ENCODE results near the gene TGFBR2. TPM values are rescaled to one million over a fixed set of nuclear protein-coding genes. Genes with fewer than 3 reads are reported as not detected.
"Not testable (repeated sequence)": the region's sequence is repeated elsewhere in the genome, so short reads cannot be mapped to it uniquely, and the experiment has no call there.

Gene TGFBR2
- total and polyA plus RNA-seq, 10 donors, result 18.2 to 322 (median 239) TPM

DNA sequence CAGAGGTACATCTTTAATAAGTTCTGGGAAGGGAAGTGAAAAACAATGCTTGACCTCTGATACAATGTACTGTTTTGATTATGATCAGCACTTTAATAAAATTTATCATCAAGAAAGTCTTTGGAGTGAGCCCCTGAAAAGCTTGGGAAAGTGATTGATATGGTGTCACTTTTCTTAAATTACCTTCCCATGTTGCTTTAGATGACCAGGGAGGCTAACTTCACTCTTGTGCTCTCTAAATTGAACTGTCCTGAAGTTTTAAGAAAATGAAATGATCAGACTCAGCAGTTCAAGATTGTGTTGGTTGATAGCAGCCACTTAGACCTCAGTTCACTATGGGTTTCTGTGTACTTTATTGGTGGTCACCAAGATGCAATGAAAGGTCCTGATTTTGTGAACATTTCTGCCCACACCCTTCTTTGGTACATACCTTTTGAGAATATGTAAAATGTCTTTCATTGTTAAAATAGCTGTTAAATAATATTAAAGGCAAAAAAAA is 15.7 kb downstream of the TGFBR2 start:
- no peaks in the 10 kb centered on the region for H3K9me3 ChIP-seq
- no peak for DNase-seq
- H3K36me3 ChIP-seq, result peaks cover 0 to 55% (median 0%) of the 10 kb centered on the region in 6 donors
- no peak for TF ChIP-seq POLR2AphosphoS5 (IDR thresholded peaks at IDR 0.05)
- TF ChIP-seq, protein P1, sequence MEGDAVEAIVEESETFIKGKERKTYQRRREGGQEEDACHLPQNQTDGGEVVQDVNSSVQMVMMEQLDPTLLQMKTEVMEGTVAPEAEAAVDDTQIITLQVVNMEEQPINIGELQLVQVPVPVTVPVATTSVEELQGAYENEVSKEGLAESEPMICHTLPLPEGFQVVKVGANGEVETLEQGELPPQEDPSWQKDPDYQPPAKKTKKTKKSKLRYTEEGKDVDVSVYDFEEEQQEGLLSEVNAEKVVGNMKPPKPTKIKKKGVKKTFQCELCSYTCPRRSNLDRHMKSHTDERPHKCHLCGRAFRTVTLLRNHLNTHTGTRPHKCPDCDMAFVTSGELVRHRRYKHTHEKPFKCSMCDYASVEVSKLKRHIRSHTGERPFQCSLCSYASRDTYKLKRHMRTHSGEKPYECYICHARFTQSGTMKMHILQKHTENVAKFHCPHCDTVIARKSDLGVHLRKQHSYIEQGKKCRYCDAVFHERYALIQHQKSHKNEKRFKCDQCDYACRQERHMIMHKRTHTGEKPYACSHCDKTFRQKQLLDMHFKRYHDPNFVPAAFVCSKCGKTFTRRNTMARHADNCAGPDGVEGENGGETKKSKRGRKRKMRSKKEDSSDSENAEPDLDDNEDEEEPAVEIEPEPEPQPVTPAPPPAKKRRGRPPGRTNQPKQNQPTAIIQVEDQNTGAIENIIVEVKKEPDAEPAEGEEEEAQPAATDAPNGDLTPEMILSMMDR (IDR thresholded peaks at IDR 0.05 in 8 of 11, conservative IDR thresholded peaks at IDR 0.05 in 3 of 11), result no peak
- no peak for TF ChIP-seq POLR2A (IDR thresholded peaks at IDR 0.05)
- intact Hi-C loops (cut with DNase I; ENCODE audit: low total_unique reads), result no loop called here
- peak overlapping the region in 1 of 8 donors; percentile 11 for H3K4me3 ChIP-seq
- no peaks in the 10 kb centered on the region for H3K27me3 ChIP-seq (replicated peaks in 1 of 7)
- H3K27ac ChIP-seq, result peak overlapping the region in 7 of 8 donors; percentile 70 to 100 (median 90)
- peaks cover 81 to 100% (median 100%) of the 10 kb centered on the region in 6 donors for H3K4me1 ChIP-seq

DNA sequence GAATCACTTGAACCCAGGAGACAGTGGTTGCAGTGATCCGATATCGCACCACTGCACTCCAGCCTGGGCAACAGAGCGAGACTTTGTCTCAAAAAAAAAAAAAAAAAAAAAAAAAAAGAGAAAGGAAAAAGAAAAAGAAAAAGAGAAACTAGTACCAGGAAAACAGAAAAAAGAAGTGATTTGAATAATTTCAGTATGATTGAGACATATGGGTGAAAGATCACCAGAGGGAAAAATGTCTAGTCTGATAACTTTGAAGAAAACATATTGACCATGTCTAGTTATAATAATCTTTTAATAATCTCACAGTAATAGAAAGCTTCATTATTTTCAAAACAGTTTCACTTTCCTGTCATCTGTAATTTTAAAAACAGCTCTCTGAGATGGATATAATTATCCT is 16.4 kb downstream of the TGFBR2 start:
- Histone ChIP-seq H3K27ac (peak overlapping the region; percentile 44 to 100 (median 89)), H3K27me3 (replicated peaks in 1 of 7) (no peaks in the 10 kb centered on the region), H3K9me3 (no peaks in the 10 kb centered on the region), H3K36me3 (peaks cover 0 to 62% (median 0%) of the 10 kb centered on the region in 6 donors), H3K4me1 (peaks cover 79 to 100% (median 100%) of the 10 kb centered on the region in 6 donors), H3K4me3 (peak overlapping the region in 1 of 8 donors; percentile 11)
- intact Hi-C loops (cut with DNase I; ENCODE audit: low total_unique reads), result no loop called here
- no peak for DNase-seq
- WGBS, 5 donors, result 45 to 73% (median 46%) methylated on average over 3 of the region's 3 CpGs
- no peak for TF ChIP-seq POLR2A (IDR thresholded peaks at IDR 0.05)

DNA sequence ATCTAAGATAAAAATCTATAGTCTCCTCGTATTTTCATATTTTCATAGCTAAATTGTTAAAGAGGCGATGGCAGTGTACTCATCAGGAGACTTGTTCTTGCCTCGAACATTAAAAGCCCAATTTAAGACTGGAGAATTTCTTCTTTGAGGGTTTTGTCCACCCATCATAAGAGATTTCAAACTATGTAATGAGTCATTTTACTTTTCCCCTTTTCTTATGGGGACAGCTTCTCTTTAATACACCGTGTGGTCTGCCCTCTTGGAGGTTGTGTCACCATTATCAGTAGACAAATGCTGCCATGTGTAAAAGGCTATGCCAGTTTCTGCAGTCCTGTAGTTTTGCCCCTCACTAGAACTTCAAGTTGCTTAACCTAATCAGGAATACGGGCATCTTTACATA is 16.9 kb downstream of the TGFBR2 start:
- H3K36me3 ChIP-seq, result peaks cover 0 to 64% (median 0%) of the 10 kb centered on the region in 6 donors
- no peak for TF ChIP-seq POLR2AphosphoS5 (IDR thresholded peaks at IDR 0.05)
- TF ChIP-seq POLR2A (IDR thresholded peaks at IDR 0.05), result no peak
- TF ChIP-seq, protein P1 (IDR thresholded peaks at IDR 0.05 in 8 of 11, conservative IDR thresholded peaks at IDR 0.05 in 3 of 11), result no peak
- H3K4me1 ChIP-seq, result peaks cover 83 to 100% (median 100%) of the 10 kb centered on the region in 6 donors
- no peaks in the 10 kb centered on the region for H3K9me3 ChIP-seq
- 50 to 69% (median 63%) methylated on average over 5 of the region's 5 CpGs for WGBS, 5 donors
- no peaks in the 10 kb centered on the region for H3K27me3 ChIP-seq (replicated peaks in 1 of 7)
- no peak for DNase-seq
- H3K4me3 ChIP-seq, result no peak overlapping the region
- H3K27ac ChIP-seq, result peak overlapping the region; percentile 44 to 100 (median 89)
- intact Hi-C loops (cut with DNase I; ENCODE audit: low total_unique reads), result no loop called here

DNA sequence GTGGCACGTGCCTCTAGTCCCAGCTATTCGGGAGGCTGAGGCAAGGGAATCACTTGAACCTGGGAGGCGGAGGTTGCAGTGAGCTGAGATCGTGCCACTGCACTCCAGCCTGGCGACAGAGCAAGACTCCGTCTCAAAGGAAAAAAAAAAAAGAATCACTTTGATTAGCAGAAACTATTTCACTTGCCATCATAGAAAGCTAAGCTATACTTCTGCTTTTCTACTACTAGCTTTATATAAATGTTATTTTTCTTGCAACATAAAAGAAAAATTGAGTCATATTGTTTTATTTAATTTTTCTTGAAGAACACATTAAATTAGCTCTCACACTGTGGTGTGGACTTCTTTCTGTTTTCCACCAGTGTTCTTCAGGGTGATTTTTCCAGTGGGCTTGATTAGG is 18.1 kb downstream of the TGFBR2 start:
- H3K27ac ChIP-seq, result peak overlapping the region; percentile 44 to 100 (median 89)
- H3K27me3 ChIP-seq (replicated peaks in 1 of 7); H3K9me3 ChIP-seq; H3K4me3 ChIP-seq; intact Hi-C loops (cut with DNase I; ENCODE audit: low total_unique reads); DNase-seq: not testable (repeated sequence)
- H3K36me3 ChIP-seq, result peaks cover 0 to 60% (median 0%) of the 10 kb centered on the region in 6 donors
- WGBS, 5 donors, result 61 to 73% (median 63%) methylated on average over 6 of the region's 6 CpGs
- H3K4me1 ChIP-seq, result peaks cover 83 to 100% (median 100%) of the 10 kb centered on the region in 6 donors
- TF ChIP-seq POLR2AphosphoS5 (IDR thresholded peaks at IDR 0.05), result peak in 2 of 3 donors; percentile 19 to 30

DNA sequence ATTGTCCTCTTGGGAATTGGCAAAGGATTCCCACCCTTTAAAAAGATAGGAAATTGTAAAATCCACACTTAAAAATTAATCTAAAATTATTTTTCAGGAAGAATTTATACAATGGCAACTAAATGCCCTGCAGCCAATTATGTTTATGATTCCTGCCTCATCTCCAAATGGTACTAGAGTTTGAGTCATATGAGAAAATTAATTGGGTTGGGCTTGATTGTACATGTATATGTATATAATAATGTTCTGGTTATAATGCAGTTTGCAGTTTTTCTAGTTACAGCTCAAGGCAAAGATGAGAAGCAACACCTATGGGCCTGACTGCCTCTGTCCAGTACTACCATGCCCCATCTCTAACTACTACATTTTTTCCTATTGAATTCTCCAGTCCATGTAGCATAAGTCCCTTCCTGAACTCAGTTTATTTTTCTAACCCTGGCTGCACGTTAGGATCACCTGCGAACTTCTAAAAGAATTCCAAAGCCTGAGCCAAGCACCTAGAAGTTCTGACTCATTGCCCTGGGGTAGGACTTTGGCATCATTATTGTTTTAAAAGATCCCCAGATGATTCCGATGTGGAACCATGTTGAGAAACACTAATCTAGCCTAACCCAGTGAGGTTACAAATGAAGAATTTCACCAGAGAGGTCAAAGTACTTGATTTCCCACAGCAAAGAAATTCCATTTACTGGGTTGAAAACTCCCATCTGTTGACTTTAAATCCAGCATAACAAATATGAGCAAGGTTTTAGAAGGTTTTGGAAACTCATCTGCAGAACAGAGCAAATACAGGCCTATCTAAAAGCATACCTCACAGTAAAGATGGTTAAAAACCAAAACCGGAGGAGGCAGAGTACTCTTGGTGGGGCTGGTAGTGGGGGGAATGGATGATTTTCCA is 19.4 kb downstream of the TGFBR2 start:
- peaks cover 0 to 64% (median 0%) of the 10 kb centered on the region in 6 donors for H3K36me3 ChIP-seq
- intact Hi-C loops (cut with DNase I; ENCODE audit: low total_unique reads), result no loop called here
- DNase-seq, result no peak
- no peaks in the 10 kb centered on the region for H3K9me3 ChIP-seq
- peaks cover 85 to 100% (median 100%) of the 10 kb centered on the region in 6 donors for H3K4me1 ChIP-seq
- no peaks in the 10 kb centered on the region for H3K27me3 ChIP-seq (replicated peaks in 1 of 7)
- H3K4me3 ChIP-seq, result no peak overlapping the region
- H3K27ac ChIP-seq, result peak overlapping the region; percentile 14 to 100 (median 89)
- TF ChIP-seq POLR2AphosphoS5 (IDR thresholded peaks at IDR 0.05), result no peak
- TF ChIP-seq, protein P1 (IDR thresholded peaks at IDR 0.05 in 8 of 11, conservative IDR thresholded peaks at IDR 0.05 in 3 of 11), result no peak
- no peak for TF ChIP-seq POLR2A (IDR thresholded peaks at IDR 0.05)
- 74 to 88% (median 85%) methylated on average over 4 of the region's 4 CpGs for WGBS, 5 donors
